ENCODE measurements around the gene TRPM1.

TRPM1 gene

GRCh38 chr15:30991255-30992235 is 110.0 kb downstream of the TRPM1 start, which contains the start of gene MTMR10:
Gene MTMR10, minus strand, starts transcription at chr15:30991628. Its CDS starts 122 bp downstream, at chr15:30991506.
- H3K4me3 ChIP-seq (replicated peaks; ENCODE audit: low read depth, low read length) = peak within 1 kb of the TSS; percentile 92
- H3K36me3 ChIP-seq (ENCODE audit: control insufficient read depth, insufficient read depth, low read length) = no peaks in the 10 kb centered on the region
- no peaks in the 10 kb centered on the region for H3K27me3 ChIP-seq (replicated peaks; ENCODE audit: control insufficient read depth, insufficient read depth, low read length)
- TF ChIP-seq, protein P1, sequence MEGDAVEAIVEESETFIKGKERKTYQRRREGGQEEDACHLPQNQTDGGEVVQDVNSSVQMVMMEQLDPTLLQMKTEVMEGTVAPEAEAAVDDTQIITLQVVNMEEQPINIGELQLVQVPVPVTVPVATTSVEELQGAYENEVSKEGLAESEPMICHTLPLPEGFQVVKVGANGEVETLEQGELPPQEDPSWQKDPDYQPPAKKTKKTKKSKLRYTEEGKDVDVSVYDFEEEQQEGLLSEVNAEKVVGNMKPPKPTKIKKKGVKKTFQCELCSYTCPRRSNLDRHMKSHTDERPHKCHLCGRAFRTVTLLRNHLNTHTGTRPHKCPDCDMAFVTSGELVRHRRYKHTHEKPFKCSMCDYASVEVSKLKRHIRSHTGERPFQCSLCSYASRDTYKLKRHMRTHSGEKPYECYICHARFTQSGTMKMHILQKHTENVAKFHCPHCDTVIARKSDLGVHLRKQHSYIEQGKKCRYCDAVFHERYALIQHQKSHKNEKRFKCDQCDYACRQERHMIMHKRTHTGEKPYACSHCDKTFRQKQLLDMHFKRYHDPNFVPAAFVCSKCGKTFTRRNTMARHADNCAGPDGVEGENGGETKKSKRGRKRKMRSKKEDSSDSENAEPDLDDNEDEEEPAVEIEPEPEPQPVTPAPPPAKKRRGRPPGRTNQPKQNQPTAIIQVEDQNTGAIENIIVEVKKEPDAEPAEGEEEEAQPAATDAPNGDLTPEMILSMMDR (IDR thresholded peaks at IDR 0.05; ENCODE audit: insufficient read depth, low read length, poor library complexity, severe bottlenecking) = no peak
- DNase-seq (ENCODE audit: extremely low read depth, insufficient read length) = peak; percentile 90

- no peaks in the 10 kb centered on the region for H3K36me3 ChIP-seq (ENCODE audit: control insufficient read depth, insufficient read depth, low read length)
- peak overlapping the region; percentile 92 for H3K4me3 ChIP-seq (replicated peaks; ENCODE audit: low read depth, low read length)
- DNase-seq (ENCODE audit: extremely low read depth, insufficient read length) = no peak
- TF ChIP-seq, protein P1 (IDR thresholded peaks at IDR 0.05; ENCODE audit: insufficient read depth, low read length, poor library complexity, severe bottlenecking) = no peak
- H3K27me3 ChIP-seq (replicated peaks; ENCODE audit: control insufficient read depth, insufficient read depth, low read length) = no peaks in the 10 kb centered on the region
These were observed 110.9 kb downstream of the TRPM1 start for GRCh38 chr15:30990446-30991254.

- H3K36me3 ChIP-seq (ENCODE audit: control insufficient read depth, insufficient read depth, low read length) = no peaks in the 10 kb centered on the region
- H3K27me3 ChIP-seq (replicated peaks; ENCODE audit: control insufficient read depth, insufficient read depth, low read length) = no peaks in the 10 kb centered on the region
- TF ChIP-seq, protein P1 (IDR thresholded peaks at IDR 0.05; ENCODE audit: insufficient read depth, low read length, poor library complexity, severe bottlenecking) = no peak
- H3K4me3 ChIP-seq (replicated peaks; ENCODE audit: low read depth, low read length) = peak overlapping the region; percentile 92
- DNase-seq (ENCODE audit: extremely low read depth, insufficient read length) = no peak
These were observed 111.5 kb downstream of the TRPM1 start for GRCh38 chr15:30990036-30990435.

DNA sequence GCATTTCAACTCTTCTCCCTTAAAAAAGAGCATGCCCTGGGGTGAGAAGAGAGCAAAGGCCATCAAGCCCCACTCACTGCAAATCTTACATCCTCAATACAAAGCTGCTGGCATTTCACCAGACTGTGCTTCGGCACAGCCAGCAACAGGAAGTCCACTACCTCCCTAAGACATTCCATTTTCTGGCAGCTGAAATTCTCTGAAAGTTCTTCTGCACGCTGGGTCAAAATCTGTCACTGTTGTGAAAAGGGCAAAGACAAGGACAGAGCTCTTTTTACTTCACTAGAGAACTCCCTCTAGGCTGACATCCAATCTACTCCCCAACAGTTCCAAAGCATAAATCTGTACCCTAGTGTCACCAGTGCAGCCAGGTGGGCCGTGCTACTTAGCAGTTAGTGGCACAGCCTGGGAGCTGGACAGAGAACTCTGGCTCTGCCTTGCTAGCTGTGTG is 116.4 kb downstream of the TRPM1 start:
- TF ChIP-seq, protein P1 (IDR thresholded peaks at IDR 0.05; ENCODE audit: insufficient read depth, low read length, poor library complexity, severe bottlenecking) = no peak
- H3K36me3 ChIP-seq (ENCODE audit: control insufficient read depth, insufficient read depth, low read length) = peaks cover 3% of the 10 kb centered on the region; the same call in 1 of the 2 replicates
- DNase-seq (ENCODE audit: extremely low read depth, insufficient read length) = no peak
- H3K27me3 ChIP-seq (replicated peaks; ENCODE audit: control insufficient read depth, insufficient read depth, low read length) = no peaks in the 10 kb centered on the region
- H3K4me3 ChIP-seq (replicated peaks; ENCODE audit: low read depth, low read length) = peak overlapping the region; percentile 39; the same call in 1 of the 2 replicates

- Histone ChIP-seq H3K36me3 (ENCODE audit: control insufficient read depth, insufficient read depth, low read length) (peaks cover 3% of the 10 kb centered on the region; the same call in 1 of the 2 replicates), H3K4me3 (replicated peaks; ENCODE audit: low read depth, low read length) (peak overlapping the region; percentile 39)
- no peak for DNase-seq (ENCODE audit: extremely low read depth, insufficient read length)
These were observed 117.0 kb downstream of the TRPM1 start for GRCh38 chr15:30984542-30984941.

More at GRCh38 chr15:30984542-30984941, 117.0 kb downstream of the TRPM1 start:
- no peaks in the 10 kb centered on the region for H3K27me3 ChIP-seq (replicated peaks; ENCODE audit: control insufficient read depth, insufficient read depth, low read length)
- TF ChIP-seq, protein P1 (IDR thresholded peaks at IDR 0.05; ENCODE audit: insufficient read depth, low read length, poor library complexity, severe bottlenecking) = no peak
